H1 (cell line): ENCODE results near the gene TRIB2.

Experiments
- CTCF ChIP-seq, 3 experiments: IDR thresholded peaks; 1 replicate in 2 of 3; 2 replicates in 1 of 3; pipeline versions ENCODE4 v1.5.1 to v1.6.1; 2011; ENCODE audit warnings: low read length in 3 of 3, mild to moderate bottlenecking in 3 of 3, inconsistent platforms in 2 of 3, low read depth in 1 of 3, moderate library complexity in 1 of 3; ENCODE audit not compliant: insufficient read depth in 1 of 3; ENCODE audit errors: control extremely low read depth in 1 of 3
- EZH2 ChIP-seq: fragments of 200-600 bp; sonication (generic); IDR thresholded peaks from 2 replicates; pipeline ENCODE4 v1.7.1; 2012; ENCODE audit warnings: low read depth, mild to moderate bottlenecking, moderate library complexity, low read length, inconsistent platforms; ENCODE audit not compliant: severe bottlenecking
- PHF8 ChIP-seq: fragments of 200-600 bp; sonication (generic); conservative IDR thresholded peaks from 2 replicates; pipeline ENCODE4 v1.7.1; 2012; ENCODE audit warnings: low read depth, mild to moderate bottlenecking, inconsistent platforms, low read length, moderate library complexity
- SIN3A ChIP-seq, 2 experiments: IDR thresholded peaks in 1 of 2; conservative IDR thresholded peaks in 1 of 2; 2 replicates each; pipeline ENCODE4 v1.6.1; 2011 to 2012; ENCODE audit warnings: low read length in 2 of 2, improper control_type of control experiment in 1 of 2, low read depth in 1 of 2, mild to moderate bottlenecking in 1 of 2
- TAF1 ChIP-seq: IDR thresholded peaks from 2 replicates; pipeline ENCODE4 v1.6.1; 2011; ENCODE audit warnings: mild to moderate bottlenecking, low read depth, low read length
- USF2 ChIP-seq: IDR thresholded peaks from 2 replicates; pipeline ENCODE4 v1.6.1; 2011; ENCODE audit warnings: low read length, improper control_type of control experiment

GRCh38 chr2:12728221-12728777 lies 11.6 kb downstream of the TRIB2 start:
- TF ChIP-seq CTCF (IDR thresholded peaks at IDR 0.05; ENCODE audit: control extremely low read depth in 1 of 3, insufficient read depth in 1 of 3, low read depth in 1 of 3, low read length in 3 of 3) (no peak), EZH2 (no peak), PHF8 (no peak), SIN3A (conservative IDR thresholded peaks at IDR 0.05 in 1 of 2, IDR thresholded peaks at IDR 0.05 in 1 of 2; ENCODE audit: low read depth in 1 of 2, low read length in 2 of 2) (no peak), USF2 (no peak), TAF1 (no peak)
